ENCODE results near the gene SMAD6.
"Not testable (repeated sequence)": the region's sequence is repeated elsewhere in the genome, so short reads cannot be mapped to it uniquely, and the experiment has no call there.

Gene SMAD6

DNA sequence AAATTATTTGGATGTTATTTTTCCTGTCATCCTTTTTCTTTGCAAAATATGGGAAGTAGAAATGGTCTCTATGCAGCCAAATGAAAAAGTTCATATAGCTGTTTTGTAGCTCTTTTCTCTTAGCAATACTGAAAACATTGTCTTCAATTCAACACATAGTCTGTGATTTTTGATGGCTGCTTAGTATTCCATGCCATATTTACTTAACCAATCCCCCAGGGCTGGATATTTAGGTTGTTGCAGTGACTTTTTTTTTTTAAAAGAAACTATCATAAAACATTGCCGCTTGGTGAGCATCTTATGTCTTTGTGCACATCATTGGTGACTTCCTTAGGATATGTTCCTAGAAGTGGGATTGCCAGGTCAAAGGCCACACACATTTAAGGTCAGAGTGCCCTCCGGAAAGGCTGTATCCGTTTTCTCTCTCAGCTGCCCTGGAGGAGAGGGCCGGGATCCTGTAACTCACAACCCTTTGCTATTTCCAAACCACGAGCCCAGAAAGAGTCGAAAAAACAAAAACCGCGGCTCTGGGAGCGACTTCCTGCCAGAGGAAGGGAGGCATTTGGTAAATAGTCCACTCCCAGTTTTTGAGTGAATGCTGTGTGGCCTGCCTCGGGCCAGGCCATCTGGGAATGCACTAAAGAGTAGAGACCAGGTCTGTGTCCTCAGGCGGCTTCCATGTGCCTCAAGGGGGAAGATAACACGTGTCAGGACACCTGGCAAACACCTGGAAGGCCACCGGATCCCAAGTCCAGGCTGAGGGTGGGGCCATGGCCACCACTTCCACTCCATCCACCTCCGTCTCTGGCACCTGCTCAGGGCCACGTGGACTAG is 41.9 kb downstream of the SMAD6 start:
- DNase-seq, result no peak

- DNase-seq, result no peak
Observed at GRCh38 chr15:66744610-66745279, 42.7 kb downstream of the SMAD6 start.

DNA sequence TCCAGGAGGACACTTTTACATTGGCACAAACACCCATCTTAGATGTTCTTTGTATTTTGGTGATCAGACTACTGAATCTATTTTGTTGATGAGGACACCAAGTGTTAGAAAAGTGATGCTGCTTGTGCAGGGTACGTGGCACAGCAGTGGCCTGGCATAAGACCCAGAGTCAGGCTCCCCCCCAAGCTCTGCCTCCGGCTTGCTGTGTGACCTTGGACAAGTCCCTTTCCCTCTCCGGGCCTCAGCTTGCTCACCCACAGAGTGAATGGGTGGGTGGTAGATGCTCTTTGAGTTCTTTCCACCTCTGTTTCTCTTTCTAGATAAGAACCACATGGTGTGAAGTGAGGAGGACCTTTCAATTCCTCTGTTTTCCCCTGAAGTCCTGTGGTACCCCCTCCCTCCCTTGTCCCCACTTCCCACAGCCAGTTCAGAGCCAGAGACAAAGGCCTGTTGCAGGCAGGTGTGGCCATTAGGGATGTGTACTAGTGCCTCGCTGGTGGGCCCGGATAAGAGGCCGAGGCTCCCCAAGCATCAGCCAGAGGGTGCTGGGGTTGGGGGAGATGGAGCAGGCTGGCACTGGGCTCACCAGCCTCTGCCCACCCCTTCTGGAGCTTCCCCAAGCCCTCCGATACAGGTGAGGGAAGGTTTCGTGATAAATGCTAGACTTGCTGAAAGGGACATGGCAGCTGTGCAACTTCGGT is 43.6 kb downstream of the SMAD6 start:
- no peak for DNase-seq

DNA sequence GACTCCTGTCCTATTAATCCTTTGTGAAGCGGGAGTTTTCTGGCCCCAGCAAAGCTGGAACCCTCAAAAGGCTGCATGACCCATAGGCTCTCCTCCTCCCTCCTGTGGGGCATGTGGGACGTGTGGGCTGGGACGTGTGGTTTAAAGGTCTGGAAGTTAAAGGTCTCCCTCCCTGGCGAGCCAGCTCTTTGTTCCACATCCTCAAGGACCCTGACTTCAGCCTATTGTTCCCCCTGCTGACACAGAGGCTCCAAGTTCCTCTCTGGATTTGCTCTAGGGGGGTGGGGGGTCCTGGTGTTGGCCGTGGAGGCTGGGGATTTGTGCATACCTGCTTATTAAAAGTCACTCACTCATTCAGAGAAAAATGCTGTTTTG is 44.2 kb downstream of the SMAD6 start:
- no peak for DNase-seq

GRCh38 chr15:66747223-66747622 is 45.2 kb downstream of the SMAD6 start:
- no peak for DNase-seq

DNA sequence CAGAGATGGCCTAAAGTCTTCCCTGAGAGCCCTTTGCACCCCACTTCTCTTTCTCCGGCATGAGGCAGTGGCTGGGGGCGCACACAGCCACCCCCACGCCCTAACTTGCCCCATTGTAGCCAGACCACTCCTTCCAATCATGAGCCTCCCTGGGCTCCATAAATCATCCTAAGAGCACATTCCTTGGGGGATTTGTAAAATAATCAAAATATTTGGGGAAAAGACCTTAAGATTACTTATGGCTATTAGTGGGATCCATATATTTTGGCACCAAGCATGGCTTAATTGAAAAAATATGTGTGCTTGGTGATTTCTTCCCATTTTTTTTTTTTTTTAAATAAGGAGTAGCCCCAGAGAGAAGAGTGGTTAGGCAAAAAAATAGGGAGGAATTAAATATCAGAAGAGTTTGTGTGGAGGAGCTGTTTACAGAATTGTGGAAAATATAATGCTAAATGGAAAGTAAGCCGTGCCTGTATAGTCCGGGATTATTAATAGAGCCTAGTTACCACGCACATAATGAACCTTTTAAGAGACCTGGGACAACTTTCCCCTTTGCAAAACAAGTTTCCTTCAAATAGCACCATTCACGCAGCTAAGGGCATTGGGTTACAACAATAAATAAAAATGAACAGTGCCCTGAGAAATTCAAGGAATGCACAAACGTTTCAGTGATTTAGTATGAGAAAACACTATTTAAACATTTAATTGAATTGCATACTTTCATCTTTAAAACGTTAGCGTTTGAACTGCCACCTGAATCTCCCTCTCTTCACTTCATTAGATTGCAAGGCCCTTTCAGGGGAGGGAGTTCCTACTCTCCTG is 46.1 kb downstream of the SMAD6 start:
- no peak for DNase-seq

DNA sequence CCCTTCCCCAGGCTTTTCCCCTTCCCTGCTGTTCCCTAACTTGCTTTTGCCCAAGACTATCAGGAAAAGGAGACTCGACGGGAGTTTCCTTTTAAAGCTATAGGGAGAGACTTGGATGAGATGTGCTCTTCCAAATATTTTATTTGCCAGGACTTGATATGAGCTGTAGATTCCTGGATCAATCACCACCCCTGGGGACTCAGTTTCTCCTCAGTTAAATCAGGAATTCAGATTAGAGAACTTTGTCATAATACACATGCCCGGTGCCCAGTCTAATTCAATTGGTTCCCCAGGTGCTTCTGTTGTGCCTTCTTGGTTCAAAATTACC is 46.6 kb downstream of the SMAD6 start:
- DNase-seq, result no peak

- DNase-seq, result no peak
Observed at GRCh38 chr15:66749841-66750575, 48.0 kb downstream of the SMAD6 start.

DNA sequence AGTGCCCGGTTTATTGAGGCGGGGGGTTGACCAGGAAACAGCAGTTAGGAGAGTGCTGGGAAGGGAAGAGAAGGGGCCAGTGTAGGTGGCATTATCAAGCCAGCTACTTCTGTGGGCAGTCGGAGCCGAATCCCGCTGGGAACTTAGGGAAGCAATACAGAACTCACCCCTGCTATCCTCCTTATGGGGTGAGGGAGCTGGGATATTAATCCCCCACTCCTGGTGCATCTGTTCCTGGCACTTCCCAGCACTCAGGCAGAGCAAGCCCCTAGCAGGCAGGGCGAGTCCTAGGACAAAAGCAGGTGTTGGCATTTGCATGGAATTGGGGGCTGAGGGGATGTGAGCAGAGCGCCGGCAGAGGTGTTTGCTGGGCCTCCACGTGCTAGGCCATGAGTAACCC is 48.6 kb downstream of the SMAD6 start:
- DNase-seq, result no peak

DNA sequence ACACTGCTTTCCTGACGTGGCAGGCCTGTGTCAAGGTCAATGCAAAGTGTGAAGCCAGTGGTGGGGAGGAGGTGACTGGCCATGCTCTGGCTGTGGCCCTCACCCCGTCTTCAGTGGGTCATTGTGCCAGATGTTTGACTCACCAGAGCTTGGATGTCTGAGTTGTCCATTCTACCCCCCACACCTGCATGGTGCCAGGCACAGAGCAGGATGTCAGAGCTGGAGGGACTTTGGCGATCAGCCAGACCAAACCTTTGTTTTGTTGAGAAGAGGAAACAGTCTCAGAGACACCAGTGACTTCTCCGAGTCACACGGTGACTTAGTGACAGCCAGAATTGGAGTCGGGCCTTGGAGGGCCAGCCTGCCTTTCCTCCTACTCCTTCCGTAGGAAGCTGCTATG is 49.5 kb downstream of the SMAD6 start:
- DNase-seq, result peak; percentile 27

- no peak for DNase-seq
Observed at GRCh38 chr15:66752078-66752477, 50.0 kb downstream of the SMAD6 start.

GRCh38 chr15:66753687-66754377 is 51.8 kb downstream of the SMAD6 start:
- DNase-seq, result no peak

DNA sequence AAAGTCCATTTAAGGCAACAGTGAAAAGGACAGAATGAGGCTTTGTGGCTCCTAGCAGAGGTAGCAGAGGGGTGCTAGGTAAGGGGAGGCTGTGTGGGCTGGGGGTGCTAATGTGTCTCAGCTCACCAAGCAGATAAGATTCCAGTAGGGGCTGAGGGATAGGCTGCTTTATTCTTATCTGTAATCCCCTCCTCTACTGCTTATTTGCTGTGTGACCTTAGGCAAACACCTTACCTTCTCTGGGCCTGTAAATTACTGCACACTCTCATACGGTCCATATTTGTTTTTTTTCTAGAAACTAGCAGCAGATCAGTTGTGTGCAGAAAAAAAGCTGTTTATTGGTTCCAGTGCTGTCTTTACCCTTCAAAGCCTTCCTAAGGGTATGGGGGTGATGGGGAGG is 52.8 kb downstream of the SMAD6 start:
- DNase-seq, result no peak

- DNase-seq, result no peak
Observed at GRCh38 chr15:66755298-66756068, 53.4 kb downstream of the SMAD6 start.

DNA sequence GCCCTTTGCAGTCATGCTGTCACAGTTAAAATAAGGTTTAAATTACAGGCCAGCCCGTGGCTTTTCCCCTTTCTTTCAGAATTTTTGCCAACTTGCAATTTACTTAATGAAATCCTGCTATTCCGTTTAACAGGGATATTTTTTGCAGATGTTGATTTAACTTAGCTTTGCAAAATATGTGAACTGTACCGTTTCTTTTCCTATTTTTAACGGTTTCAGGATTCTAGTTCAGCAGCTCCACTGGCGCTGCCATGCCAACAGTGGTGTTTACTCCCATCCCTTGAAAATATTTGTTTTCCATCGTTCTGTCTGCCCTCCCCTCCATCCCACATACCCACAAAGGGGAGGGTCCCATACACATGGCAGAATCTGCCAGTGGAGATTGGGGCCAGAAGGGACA is 54.3 kb downstream of the SMAD6 start:
- DNase-seq, result no peak

DNA sequence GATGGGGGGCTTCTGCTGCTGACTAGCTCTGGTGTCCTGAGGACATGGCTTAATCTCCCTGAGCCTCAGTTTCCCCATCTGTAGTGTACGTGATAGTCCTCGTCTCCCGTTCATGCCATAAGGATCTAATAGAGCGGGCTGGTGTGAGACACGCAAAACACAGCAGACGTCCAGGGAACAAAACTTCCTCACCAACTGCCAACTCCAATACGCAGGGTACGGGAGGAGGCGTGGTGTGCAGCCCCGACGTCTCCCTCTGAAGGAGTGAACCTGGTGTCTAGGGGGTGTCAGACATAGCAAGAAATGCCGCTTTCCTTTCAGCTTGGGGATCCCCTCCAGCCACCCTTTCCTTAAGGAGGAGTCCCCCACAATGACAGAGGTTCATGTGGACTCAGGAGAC is 55.0 kb downstream of the SMAD6 start:
- no peak for DNase-seq

DNA sequence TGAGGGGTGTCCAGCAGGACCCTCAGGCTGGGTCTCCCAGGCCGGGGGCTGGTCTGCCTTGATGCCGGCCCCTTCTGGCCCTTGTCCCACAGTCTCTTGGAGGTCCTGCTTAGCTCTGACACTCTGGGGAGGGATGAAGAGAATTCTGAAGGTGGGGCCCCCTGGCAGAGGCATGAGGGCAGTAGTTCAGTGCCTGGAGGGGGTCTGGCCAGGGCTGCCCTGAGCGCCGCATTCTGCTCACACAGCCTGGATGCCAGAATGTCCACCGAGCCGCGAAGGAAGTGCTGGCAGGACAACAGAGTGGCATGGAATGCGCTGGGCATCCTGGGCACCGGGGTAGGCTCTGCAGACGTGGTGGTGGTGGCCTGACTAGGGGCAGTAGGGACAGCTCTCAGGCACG is 55.5 kb downstream of the SMAD6 start:
- DNase-seq, result no peak

- DNase-seq, result not testable (repeated sequence)
Observed at GRCh38 chr15:66758217-66758616, 56.2 kb downstream of the SMAD6 start.

DNA sequence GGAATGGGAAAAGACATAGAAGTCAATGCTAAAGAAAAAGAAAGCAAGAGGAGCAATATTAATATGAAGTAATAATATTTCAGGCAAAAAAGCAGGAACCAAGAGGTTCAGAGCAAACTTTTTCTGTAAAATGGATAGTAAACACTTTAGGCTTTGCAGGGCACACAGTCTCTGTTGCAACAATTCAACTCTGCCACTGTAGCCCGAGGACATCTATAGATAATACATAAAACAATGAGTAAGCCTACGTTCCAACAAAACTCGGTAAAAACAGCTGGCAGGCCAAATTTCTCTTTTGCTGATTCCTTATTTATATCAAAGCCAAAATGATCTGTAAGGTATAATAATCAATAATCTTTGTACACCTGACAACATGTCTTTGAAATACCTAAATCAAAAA is 56.8 kb downstream of the SMAD6 start:
- DNase-seq, result no peak

DNA sequence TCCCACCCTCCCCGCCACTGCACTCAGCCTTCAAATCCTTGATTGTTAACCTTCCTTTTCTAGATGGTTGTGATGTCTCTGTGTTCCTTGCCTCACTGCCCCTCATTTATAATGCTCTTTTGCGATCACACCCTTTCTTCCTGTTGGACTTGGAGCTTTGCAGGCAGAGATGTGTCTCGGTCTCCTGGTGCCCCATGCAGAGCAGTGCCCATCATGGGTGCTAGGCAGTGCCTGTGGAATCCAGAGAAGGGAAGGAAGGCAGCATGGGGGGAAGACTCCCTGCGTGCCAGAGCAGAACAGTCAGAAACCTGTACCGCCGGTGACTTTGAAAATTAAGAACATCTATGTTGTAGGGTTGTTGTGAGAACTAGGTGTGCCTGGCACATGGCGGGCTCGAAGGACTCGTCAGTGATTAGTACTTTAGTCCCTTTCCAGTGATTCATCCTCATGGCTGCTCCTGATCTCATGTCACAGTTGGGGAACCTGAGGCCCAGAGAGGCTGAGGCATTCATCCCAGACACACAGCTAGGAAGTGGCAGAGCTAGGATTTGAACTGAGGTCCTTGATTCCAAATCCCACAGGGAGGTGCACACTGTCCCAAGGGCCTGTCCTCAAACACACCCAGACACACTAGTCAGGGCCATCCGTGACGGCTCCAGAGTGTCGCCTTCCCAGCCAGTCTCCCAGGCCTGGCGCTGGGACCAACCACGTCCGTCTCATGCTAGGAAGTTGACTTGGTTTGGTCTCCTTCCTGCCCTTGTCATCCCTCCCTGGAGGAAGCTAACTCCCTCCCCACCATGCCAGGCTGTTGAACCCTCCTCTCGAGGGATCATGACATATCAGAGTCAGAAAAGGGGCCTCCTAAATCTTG is 58.3 kb downstream of the SMAD6 start:
- DNase-seq, result no peak
